Measurements from ENCODE around the gene ABCA13.
A peak's percentile ranks its signal among the peaks of the same experiment; 100 is the strongest.

Gene ABCA13

DNA sequence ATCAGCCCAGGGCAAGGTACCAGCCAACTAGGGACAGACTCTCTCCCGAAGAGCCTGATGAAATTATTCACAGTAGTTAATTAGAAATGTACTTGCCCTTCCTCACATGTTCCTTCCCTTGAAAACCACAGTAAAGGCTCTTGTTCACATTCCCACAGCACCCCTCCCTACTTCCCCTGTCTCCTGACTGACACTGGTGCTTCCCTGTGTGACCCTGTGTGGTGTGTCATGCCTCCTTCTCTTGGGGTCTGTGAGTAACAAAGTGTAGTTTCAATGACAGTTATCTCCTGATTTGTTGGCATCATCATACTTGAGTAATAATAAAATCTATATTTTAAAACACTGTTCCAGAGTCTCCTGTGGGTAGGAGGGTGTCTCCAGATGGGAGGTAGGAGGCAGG is 209.7 kb downstream of the ABCA13 start:
- no peak for DNase-seq (ENCODE audit: low spot score)

DNA sequence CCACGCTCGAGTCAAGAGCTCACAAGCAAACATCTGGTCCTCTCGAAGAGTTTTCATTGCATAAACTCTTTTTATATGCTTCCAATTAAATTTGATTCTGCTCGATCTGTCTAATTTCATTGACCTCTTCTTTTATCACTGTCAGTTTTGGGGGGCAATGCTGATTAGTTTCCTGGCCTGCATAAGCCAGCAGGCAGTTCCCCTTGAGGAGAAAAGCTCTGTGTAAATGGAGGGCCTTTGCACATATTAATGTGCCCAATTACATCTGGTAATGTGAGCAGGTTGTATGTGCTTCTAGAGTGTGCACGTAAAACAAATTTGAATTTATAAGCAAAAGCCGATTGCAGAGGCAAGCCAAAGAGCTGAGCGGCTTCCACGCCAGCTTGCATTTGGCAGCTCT is 210.3 kb downstream of the ABCA13 start:
- DNase-seq (ENCODE audit: low spot score), result no peak

DNA sequence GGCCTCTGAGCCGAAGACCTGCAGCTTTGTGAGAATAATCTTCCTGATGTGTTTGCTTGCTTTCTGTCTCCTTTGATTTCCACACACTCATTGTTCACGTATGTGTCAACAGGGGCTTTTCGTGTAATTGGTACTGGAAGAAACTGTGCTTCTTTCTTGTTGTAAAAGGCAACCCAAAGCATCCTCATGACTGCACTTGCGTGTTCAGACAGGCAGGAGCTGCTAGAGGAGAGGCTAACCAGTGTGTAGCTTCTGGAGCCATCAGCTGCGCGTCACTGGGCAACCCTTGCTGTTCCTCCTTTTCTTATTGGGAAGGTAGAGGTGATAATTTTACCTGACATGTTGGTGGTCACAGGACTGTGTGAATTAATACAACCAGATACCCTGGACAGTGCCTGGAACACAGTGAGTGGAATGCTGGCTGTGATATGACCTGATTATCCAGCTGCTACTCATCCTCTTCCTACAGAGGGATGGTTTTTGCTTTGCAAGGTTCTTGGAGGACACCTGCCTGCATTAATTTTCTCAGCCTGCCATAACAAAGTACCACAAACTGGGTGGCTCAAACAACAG is 213.0 kb downstream of the ABCA13 start:
- DNase-seq (ENCODE audit: low spot score), result no peak

- DNase-seq (ENCODE audit: low spot score), result no peak
Measured at GRCh38 chr7:48387932-48388331, 216.7 kb downstream of the ABCA13 start.

DNA sequence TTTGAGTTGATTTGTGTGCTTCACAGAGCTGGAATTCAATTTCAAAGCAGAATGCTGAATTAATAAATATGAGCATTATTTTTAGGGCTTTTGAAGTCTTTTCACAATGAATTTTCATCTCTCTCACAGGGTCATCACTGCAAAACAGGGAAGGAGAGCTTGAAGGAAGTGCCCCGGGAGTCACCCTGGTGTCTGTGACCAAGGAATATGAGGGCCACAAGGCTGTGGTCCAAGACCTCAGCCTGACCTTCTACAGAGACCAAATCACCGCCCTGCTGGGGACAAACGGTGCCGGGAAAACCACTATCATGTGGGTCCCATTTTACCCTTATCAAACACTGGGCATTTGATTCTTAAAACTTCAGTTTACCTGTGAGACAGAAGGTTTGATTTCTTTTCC is 217.7 kb downstream of the ABCA13 start:
- DNase-seq (ENCODE audit: low spot score), result no peak

- no peak for DNase-seq (ENCODE audit: low spot score)
Measured at GRCh38 chr7:48389977-48390376, 218.7 kb downstream of the ABCA13 start.

DNA sequence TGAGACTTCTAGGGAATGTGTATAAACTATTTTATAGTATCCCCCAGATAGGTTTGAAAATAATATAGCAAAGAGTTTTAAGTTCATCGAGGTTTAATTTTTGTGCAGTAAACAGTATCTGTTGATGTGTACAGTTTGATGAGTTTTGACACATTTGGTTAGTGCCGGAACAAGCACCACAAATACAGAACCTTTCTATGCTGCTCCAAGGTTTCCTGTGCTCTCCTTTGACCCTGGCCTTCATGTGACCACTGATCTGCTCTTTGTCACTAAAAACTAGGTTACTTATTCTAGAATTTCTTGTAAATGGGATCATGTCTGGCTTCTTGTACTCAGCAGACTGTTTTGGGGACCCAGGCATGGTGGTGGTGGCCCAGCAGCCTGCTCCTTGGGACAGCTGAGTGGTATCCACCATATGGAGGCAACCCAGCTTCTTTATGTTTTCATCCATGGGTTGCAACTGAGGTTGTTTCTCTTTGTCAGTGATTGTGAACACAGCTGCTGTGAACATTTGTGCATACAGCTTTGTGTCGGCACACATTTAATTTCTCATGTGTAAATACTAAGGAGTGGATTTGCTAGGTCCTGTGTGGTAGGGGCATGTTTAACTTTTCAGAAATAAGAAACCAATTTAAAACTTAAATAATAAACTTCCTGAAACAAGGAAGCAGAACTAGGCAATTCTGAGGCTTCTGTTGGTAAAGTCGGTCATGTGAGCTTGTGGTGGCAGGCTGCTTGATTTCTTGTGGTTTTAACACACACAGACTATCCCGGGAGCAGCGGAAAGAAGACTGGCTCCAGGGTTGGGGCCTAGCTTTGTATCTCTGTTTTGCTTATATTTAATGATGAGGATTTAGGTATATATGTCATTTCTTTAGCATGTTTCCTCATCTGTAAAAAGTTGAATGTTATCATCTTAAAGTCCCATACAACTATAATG is 219.4 kb downstream of the ABCA13 start:
- DNase-seq (ENCODE audit: low spot score), result no peak

DNA sequence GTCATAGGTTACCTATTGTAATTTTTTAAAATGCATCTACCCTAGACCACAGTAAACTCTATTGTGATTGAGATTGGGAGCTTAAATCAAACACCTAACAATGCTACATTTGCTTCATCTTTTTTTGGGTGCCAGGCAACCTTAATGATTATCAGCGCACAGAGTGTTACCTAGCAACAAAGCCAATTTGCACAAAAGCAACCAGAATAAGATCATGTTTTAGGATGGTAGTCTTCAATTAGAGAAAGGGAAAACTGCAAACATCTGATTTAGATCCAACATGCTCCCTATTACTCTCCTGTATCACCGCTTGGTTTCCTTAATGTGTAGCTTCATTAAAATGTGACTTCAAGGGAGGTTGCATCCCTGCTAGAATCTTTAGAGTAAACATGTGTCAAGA is 226.9 kb downstream of the ABCA13 start:
- no peak for DNase-seq (ENCODE audit: low spot score)

GRCh38 chr7:48402721-48403120 is 231.5 kb downstream of the ABCA13 start:
- no peak for DNase-seq (ENCODE audit: low spot score)

- no peak for DNase-seq (ENCODE audit: low spot score)
Measured at GRCh38 chr7:48408731-48409130, 237.5 kb downstream of the ABCA13 start.

GRCh38 chr7:48411619-48412018 is 240.4 kb downstream of the ABCA13 start:
- DNase-seq (ENCODE audit: low spot score), result no peak

- DNase-seq (ENCODE audit: low spot score), result no peak
Measured at GRCh38 chr7:48414011-48414732, 242.9 kb downstream of the ABCA13 start.

- no peak for DNase-seq (ENCODE audit: low spot score)
Measured at GRCh38 chr7:48416327-48416908, 245.2 kb downstream of the ABCA13 start.

DNA sequence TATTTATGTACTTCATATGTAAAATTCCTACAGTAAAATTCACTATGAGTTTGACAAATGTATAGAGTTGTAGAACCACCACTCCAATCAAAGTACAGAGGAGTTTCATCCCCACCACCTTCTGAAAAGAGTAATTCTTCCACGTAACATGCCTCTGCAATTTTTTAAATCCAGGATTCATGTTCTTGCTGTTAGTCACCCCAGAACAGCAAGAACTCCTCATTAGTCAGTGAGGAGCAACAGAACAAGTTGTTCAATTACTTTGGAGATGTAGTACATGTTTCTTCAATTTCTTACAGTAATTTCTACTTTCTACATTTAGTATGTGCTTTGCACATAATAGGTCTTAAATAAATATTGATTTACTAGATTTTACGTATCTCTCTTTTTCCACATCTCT is 248.1 kb downstream of the ABCA13 start:
- no peak for DNase-seq (ENCODE audit: low spot score)

DNA sequence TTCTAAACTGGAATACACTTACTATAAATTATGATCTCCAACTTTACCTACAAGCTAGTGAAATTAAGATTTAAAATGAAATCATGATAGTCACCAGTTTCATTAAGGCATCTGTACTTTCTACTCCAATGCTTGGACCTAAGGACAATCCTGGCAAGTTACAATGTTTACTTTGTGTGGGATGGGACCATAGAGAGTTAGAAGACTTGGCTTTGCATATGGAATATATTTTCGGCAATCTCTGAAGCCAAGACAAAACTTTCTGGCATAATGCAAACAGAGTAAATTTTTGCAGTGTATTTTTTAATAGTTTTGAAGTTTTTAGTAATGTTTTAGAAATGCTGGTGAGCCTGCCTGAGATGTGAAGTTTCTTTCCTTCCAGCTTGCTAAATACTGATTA is 248.9 kb downstream of the ABCA13 start:
- DNase-seq (ENCODE audit: low spot score), result no peak

GRCh38 chr7:48421357-48421756 is 250.1 kb downstream of the ABCA13 start:
- no peak for DNase-seq (ENCODE audit: low spot score)

DNA sequence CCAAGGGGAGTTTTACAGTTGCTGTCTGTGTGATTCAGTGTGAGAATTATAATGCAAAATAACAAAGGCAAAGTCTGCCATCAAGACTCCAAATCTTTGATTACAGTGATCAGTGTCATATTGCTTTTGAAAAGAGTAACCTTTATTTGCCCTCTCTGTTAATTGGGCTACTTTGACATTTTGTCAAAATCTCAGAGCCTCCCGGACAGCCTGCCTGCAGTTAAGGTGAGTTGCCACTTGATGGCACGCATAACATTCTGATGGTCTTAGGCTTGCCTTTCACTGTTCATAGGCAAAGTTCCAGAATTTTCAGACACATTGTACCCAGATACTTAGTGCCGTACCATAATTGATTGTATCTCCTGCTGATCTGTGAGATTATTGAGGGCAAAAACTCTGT is 253.5 kb downstream of the ABCA13 start:
- DNase-seq (ENCODE audit: low spot score), result peak; percentile 15

- DNase-seq (ENCODE audit: low spot score), result no peak
Measured at GRCh38 chr7:48426331-48426965, 255.2 kb downstream of the ABCA13 start.

DNA sequence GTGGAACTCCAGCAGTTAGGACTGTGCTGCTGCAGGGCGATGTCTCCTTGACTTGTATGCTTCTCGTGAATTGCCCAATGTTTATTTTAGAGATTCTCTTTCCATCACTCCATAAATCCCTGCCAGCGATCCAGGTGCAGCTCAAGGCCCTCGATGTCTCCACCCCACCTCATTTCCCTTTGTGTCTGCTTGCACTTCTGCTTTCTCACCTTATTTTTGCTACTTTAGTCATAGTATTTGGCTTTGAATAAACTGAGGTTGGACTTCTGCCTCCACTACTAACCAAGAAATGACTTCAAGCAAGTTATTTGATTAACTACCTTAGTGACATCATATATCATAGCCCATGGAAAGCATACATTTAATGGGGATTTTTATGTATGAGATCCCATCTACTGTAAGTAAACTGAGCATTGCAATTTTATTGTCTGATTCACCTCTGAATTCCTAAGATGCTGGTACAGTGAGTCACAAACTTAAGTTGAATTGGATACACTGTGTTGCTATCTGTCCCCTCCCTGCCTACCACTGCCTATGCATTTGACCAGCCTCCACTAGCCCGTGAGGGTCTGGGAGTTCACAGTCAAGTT is 255.8 kb downstream of the ABCA13 start:
- peak; percentile 47 for DNase-seq (ENCODE audit: low spot score)

DNA sequence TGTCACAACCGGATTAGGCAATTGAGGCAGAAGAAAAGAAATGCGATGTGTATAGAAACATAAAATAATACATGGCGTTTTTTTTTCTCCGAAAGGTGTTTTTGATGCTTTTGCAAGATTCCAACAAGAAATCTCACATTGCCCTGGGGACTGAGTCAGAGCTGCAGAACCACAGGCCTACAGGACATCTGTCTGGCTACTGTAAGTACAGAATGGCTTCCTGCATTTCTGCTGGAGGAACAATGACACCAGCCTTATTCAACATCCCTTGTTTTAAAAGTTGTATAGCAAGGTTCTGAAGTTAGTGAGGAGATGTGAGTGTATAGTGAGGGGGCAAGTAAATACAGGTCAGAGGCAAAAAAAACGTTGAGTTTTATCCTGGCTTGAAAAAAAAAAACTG is 256.4 kb downstream of the ABCA13 start:
- DNase-seq (ENCODE audit: low spot score), result no peak

GRCh38 chr7:48428091-48428684 is 256.9 kb downstream of the ABCA13 start:
- no peak for DNase-seq (ENCODE audit: low spot score)

Measured in LoVo (cell line).